ENCODE measurements around the gene KRTAP10-9.

Gene KRTAP10-9

GRCh38 chr21:44667612-44668011 is 40.7 kb downstream of the KRTAP10-9 start:
- Histone ChIP-seq H3K4me1 (ENCODE audit: control insufficient read depth, insufficient read depth, low read length, unreplicated experiment) (no peaks in the 10 kb centered on the region), H2AFZ (ENCODE audit: low read length, unreplicated experiment) (no peak overlapping the region), H3K4me3 (ENCODE audit: low read depth, low read length) (no peak overlapping the region), H3K27ac (ENCODE audit: low read depth, low read length) (no peak overlapping the region), H3K27me3 (ENCODE audit: insufficient read depth, low read length) (peaks cover 15% of the 10 kb centered on the region; the same call in 1 of the 2 replicates), H3K79me2 (ENCODE audit: control insufficient read depth, insufficient read depth, low read length, unreplicated experiment) (no peaks in the 10 kb centered on the region), H3K36me3 (ENCODE audit: insufficient read depth, low read length) (no peaks in the 10 kb centered on the region)

- H3K4me3 ChIP-seq (ENCODE audit: low read depth, low read length): no peak overlapping the region
- no peak overlapping the region for H2AFZ ChIP-seq (ENCODE audit: low read length, unreplicated experiment)
- no peaks in the 10 kb centered on the region for H3K36me3 ChIP-seq (ENCODE audit: insufficient read depth, low read length)
- H3K79me2 ChIP-seq (ENCODE audit: control insufficient read depth, insufficient read depth, low read length, unreplicated experiment): no peaks in the 10 kb centered on the region
- peaks cover 19% of the 10 kb centered on the region for H3K27me3 ChIP-seq (ENCODE audit: insufficient read depth, low read length)
- no peaks in the 10 kb centered on the region for H3K4me1 ChIP-seq (ENCODE audit: control insufficient read depth, insufficient read depth, low read length, unreplicated experiment)
- H3K27ac ChIP-seq (ENCODE audit: low read depth, low read length): no peak overlapping the region
Observed at GRCh38 chr21:44670642-44671432, 43.9 kb downstream of the KRTAP10-9 start.

- Histone ChIP-seq H3K4me1 (ENCODE audit: control insufficient read depth, insufficient read depth, low read length, unreplicated experiment) (no peaks in the 10 kb centered on the region), H3K27ac (ENCODE audit: low read depth, low read length) (no peak overlapping the region), H3K36me3 (ENCODE audit: insufficient read depth, low read length) (no peaks in the 10 kb centered on the region), H2AFZ (ENCODE audit: low read length, unreplicated experiment) (no peak overlapping the region), H3K27me3 (ENCODE audit: insufficient read depth, low read length) (peaks cover 30% of the 10 kb centered on the region), H3K4me3 (ENCODE audit: low read depth, low read length) (no peak overlapping the region), H3K79me2 (ENCODE audit: control insufficient read depth, insufficient read depth, low read length, unreplicated experiment) (no peaks in the 10 kb centered on the region)
Observed at GRCh38 chr21:44671911-44672310, 45.0 kb downstream of the KRTAP10-9 start.

GRCh38 chr21:44677881-44678280 is 51.0 kb downstream of the KRTAP10-9 start:
- no peak overlapping the region for H3K27ac ChIP-seq (ENCODE audit: low read depth, low read length)
- no peaks in the 10 kb centered on the region for H3K36me3 ChIP-seq (ENCODE audit: insufficient read depth, low read length)
- no peak overlapping the region for H3K4me3 ChIP-seq (ENCODE audit: low read depth, low read length)
- no peaks in the 10 kb centered on the region for H3K4me1 ChIP-seq (ENCODE audit: control insufficient read depth, insufficient read depth, low read length, unreplicated experiment)
- no peaks in the 10 kb centered on the region for H3K79me2 ChIP-seq (ENCODE audit: control insufficient read depth, insufficient read depth, low read length, unreplicated experiment)
- H2AFZ ChIP-seq (ENCODE audit: low read length, unreplicated experiment): no peak overlapping the region
- H3K27me3 ChIP-seq (ENCODE audit: insufficient read depth, low read length): peaks cover 61% of the 10 kb centered on the region
